ENCODE data around the gene OVOL1. TPM values are rescaled to one million over a fixed set of nuclear protein-coding genes. Genes with fewer than 3 reads are reported as not detected.

The OVOL1 gene
- total RNA-seq, 2 donors from 2014 or later: 3.4 to 5.5 TPM

GRCh38 chr11:65794570-65795510, 8.0 kb downstream of the OVOL1 start:
- Histone ChIP-seq H3K27ac (ENCODE audit: low read depth, low read length) (no peak overlapping the region), H3K4me1 (ENCODE audit: control insufficient read depth, insufficient read depth, low read length) (peaks cover 9% of the 10 kb centered on the region), H3K9me3 (ENCODE audit: control insufficient read depth, low read length) (no peaks in the 10 kb centered on the region), H3K27me3 (ENCODE audit: control insufficient read depth, insufficient read depth, low read length, poor library complexity, severe bottlenecking) (no peaks in the 10 kb centered on the region), H3K9ac (ENCODE audit: extremely low read depth, low read length, poor library complexity, severe bottlenecking) (no peak overlapping the region), H3K4me3 (ENCODE audit: low read length) (no peak overlapping the region), H3K36me3 (ENCODE audit: control insufficient read depth, insufficient read depth, low read length) (no peaks in the 10 kb centered on the region)
- Mint-ChIP-seq H3K9me3 (no peaks in the 10 kb centered on the region), H3K4me1 (peaks cover 21% of the 10 kb centered on the region), H3K36me3 (ENCODE audit: low read depth) (peaks cover 6% of the 10 kb centered on the region), H3K27me3 (ENCODE audit: insufficient read depth) (no peaks in the 10 kb centered on the region), H3K4me3 (no peak overlapping the region), H3K27ac (no peak overlapping the region)
- WGBS, 2 experiments (ENCODE audit: insufficient coverage in 1 of 2, insufficient read length in 1 of 2): 91 to 94% methylated on average over 31 to 42 of the region's 42 CpGs
- TF ChIP-seq, protein P1, sequence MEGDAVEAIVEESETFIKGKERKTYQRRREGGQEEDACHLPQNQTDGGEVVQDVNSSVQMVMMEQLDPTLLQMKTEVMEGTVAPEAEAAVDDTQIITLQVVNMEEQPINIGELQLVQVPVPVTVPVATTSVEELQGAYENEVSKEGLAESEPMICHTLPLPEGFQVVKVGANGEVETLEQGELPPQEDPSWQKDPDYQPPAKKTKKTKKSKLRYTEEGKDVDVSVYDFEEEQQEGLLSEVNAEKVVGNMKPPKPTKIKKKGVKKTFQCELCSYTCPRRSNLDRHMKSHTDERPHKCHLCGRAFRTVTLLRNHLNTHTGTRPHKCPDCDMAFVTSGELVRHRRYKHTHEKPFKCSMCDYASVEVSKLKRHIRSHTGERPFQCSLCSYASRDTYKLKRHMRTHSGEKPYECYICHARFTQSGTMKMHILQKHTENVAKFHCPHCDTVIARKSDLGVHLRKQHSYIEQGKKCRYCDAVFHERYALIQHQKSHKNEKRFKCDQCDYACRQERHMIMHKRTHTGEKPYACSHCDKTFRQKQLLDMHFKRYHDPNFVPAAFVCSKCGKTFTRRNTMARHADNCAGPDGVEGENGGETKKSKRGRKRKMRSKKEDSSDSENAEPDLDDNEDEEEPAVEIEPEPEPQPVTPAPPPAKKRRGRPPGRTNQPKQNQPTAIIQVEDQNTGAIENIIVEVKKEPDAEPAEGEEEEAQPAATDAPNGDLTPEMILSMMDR (conservative IDR thresholded peaks at IDR 0.05): no peak
- no peak for DNase-seq

DNA sequence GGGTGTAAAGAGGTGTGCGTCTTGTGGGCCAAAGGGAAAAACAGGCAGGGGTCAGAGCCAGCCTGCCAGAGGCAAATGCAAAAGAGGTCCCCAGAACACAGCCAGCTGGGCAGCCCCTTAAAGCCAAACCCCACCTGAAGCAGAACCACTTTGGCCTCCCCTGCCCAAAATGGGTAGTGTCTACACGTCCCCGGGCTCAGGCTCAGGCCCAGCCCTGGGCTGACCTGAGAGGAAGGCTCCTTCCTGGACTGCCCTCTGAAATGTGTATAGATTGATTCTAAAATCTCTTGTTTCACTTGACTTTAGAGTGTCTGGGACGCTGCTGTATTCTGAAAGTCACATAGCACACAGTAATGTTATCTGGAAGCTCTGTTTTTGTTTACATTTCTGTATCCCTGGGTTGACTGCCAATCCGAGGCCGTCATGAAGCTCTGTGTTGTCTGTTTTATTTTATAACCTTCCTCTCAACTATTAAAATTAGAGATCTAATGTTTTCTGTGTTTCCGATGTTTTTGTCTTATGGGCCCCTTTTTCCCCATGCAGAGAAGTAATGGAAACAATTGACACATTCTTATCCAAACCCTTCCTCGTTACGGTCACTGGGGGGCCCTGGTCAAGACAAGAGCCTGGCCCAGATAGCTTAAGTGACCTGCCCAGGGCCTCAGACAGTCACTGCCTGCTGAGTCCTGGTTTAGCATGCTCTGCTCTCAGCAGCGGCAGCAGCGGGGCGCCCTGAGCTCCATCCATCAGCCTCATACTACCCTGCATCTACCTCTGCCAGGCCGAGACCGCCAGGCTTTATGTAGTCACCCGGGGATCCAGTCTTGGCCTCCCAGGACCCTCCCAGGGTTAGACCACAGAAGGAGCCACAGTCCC, 10.1 kb downstream of the OVOL1 start:
- no peaks in the 10 kb centered on the region for H3K9me3 ChIP-seq (ENCODE audit: control insufficient read depth, low read length)
- no peak overlapping the region for H3K27ac ChIP-seq (ENCODE audit: low read depth, low read length)
- Mint-ChIP-seq H3K4me1 (peaks cover 14% of the 10 kb centered on the region), H3K36me3 (ENCODE audit: low read depth) (peaks cover 6% of the 10 kb centered on the region), H3K4me3 (no peak overlapping the region), H3K27ac (peak overlapping the region; percentile 56), H3K27me3 (ENCODE audit: insufficient read depth) (no peaks in the 10 kb centered on the region), H3K9me3 (no peaks in the 10 kb centered on the region)
- H3K27me3 ChIP-seq (ENCODE audit: control insufficient read depth, insufficient read depth, low read length, poor library complexity, severe bottlenecking): no peaks in the 10 kb centered on the region
- peak; percentile 67 for DNase-seq
- peaks cover 4% of the 10 kb centered on the region for H3K4me1 ChIP-seq (ENCODE audit: control insufficient read depth, insufficient read depth, low read length)
- no peaks in the 10 kb centered on the region for H3K36me3 ChIP-seq (ENCODE audit: control insufficient read depth, insufficient read depth, low read length)
- TF ChIP-seq, protein P1 (conservative IDR thresholded peaks at IDR 0.05): peak; percentile 46
- 76 to 77% methylated on average over 9 to 15 of the region's 15 CpGs for WGBS, 2 experiments (ENCODE audit: insufficient coverage in 1 of 2, insufficient read length in 1 of 2)
- H3K4me3 ChIP-seq (ENCODE audit: low read length): no peak overlapping the region
- H3K9ac ChIP-seq (ENCODE audit: extremely low read depth, low read length, poor library complexity, severe bottlenecking): peak overlapping the region; percentile 5

GRCh38 chr11:65797711-65798110, 10.8 kb downstream of the OVOL1 start:
- Histone ChIP-seq H3K4me1 (ENCODE audit: control insufficient read depth, insufficient read depth, low read length) (peaks cover 4% of the 10 kb centered on the region), H3K36me3 (ENCODE audit: control insufficient read depth, insufficient read depth, low read length) (no peaks in the 10 kb centered on the region), H3K9ac (ENCODE audit: extremely low read depth, low read length, poor library complexity, severe bottlenecking) (no peak overlapping the region), H3K27ac (ENCODE audit: low read depth, low read length) (no peak overlapping the region), H3K27me3 (ENCODE audit: control insufficient read depth, insufficient read depth, low read length, poor library complexity, severe bottlenecking) (no peaks in the 10 kb centered on the region), H3K4me3 (ENCODE audit: low read length) (no peak overlapping the region), H3K9me3 (ENCODE audit: control insufficient read depth, low read length) (no peaks in the 10 kb centered on the region)
- WGBS, 2 experiments (ENCODE audit: insufficient coverage in 1 of 2, insufficient read length in 1 of 2): 92 to 99% methylated on average over 9 to 13 of the region's 13 CpGs
- DNase-seq: no peak
- Mint-ChIP-seq H3K36me3 (ENCODE audit: low read depth) (peaks cover 6% of the 10 kb centered on the region), H3K4me1 (peaks cover 14% of the 10 kb centered on the region), H3K27ac (no peak overlapping the region), H3K9me3 (no peaks in the 10 kb centered on the region), H3K27me3 (ENCODE audit: insufficient read depth) (no peaks in the 10 kb centered on the region), H3K4me3 (no peak overlapping the region)
- TF ChIP-seq, protein P1 (conservative IDR thresholded peaks at IDR 0.05): no peak

Data from endodermal cell (in vitro differentiated cells).